HG03558 (cell line): ENCODE measurements around the gene SEC16B.

Experiments used
- ATAC-seq: cut with Tn5 transposase; IDR thresholded peaks from one replicate; pipeline ENCODE4 v1.9.1; 2021; ENCODE audit warnings: moderate number of reproducible peaks; ENCODE audit not compliant: unreplicated experiment; ENCODE audit errors: extremely low read depth

Gene SEC16B

GRCh38 chr1:177981200-177981599, 11.3 kb upstream of the SEC16B start:
- ATAC-seq, result no peak

- ATAC-seq, result no peak
These were observed 9.4 kb upstream of the SEC16B start for GRCh38 chr1:177979272-177979671.

- no peak for ATAC-seq
These were observed 8.7 kb upstream of the SEC16B start for GRCh38 chr1:177978530-177978929.

GRCh38 chr1:177977141-177977540, 7.3 kb upstream of the SEC16B start:
- ATAC-seq, result no peak

GRCh38 chr1:177976596-177976995, 6.7 kb upstream of the SEC16B start:
- ATAC-seq, result no peak

GRCh38 chr1:177975588-177976495, 6.0 kb upstream of the SEC16B start:
- no peak for ATAC-seq

- no peak for ATAC-seq
These were observed 3.7 kb upstream of the SEC16B start for GRCh38 chr1:177973585-177973984.

GRCh38 chr1:177969109-177969508, 749 bp downstream of the SEC16B start:
- ATAC-seq, result no peak

- no peak for ATAC-seq
These were observed 3.7 kb downstream of the SEC16B start for GRCh38 chr1:177966199-177966598.

GRCh38 chr1:177965293-177965692, 4.6 kb downstream of the SEC16B start:
- no peak for ATAC-seq

- no peak for ATAC-seq
These were observed 5.5 kb downstream of the SEC16B start for GRCh38 chr1:177964336-177964735.

GRCh38 chr1:177960939-177961622, 8.8 kb downstream of the SEC16B start:
- no peak for ATAC-seq

- no peak for ATAC-seq
These were observed 9.9 kb downstream of the SEC16B start for GRCh38 chr1:177959811-177960515.

- ATAC-seq, result no peak
These were observed 11.8 kb downstream of the SEC16B start for GRCh38 chr1:177958092-177958491.

- no peak for ATAC-seq
These were observed 15.8 kb downstream of the SEC16B start for GRCh38 chr1:177954076-177954475.

GRCh38 chr1:177953549-177953948, 16.3 kb downstream of the SEC16B start:
- ATAC-seq, result no peak

- no peak for ATAC-seq
These were observed 17.2 kb downstream of the SEC16B start for GRCh38 chr1:177952691-177953090.

- ATAC-seq, result no peak
These were observed 17.6 kb downstream of the SEC16B start for GRCh38 chr1:177952249-177952648.

- ATAC-seq, result no peak
These were observed 19.4 kb downstream of the SEC16B start for GRCh38 chr1:177950506-177950905.

- peak; percentile 42 for ATAC-seq
These were observed 21.4 kb downstream of the SEC16B start for GRCh38 chr1:177948336-177948972.
